HL-60 (cell line): Measurements from ENCODE around the gene KRT9.

Source experiments
- DNase-seq, 2 experiments: peaks; one replicate each; pipeline ENCODE4 v3.0.0-alpha.2; 2010 to 2020; ENCODE audit warnings: low read depth in 1 of 2, low spot score in 1 of 2
- H3K27ac ChIP-seq: fragments of 250-450 bp; sonication (Bioruptor Pico); replicated peaks from 2 replicates; pipeline ENCODE4 v1.5.1; 2020; ENCODE audit warnings: mild to moderate bottlenecking, moderate library complexity
- H3K27me3 ChIP-seq: fragments of 250-450 bp; sonication (Bioruptor Pico); 2 replicates; pipeline ENCODE4 v1.5.1; 2021; ENCODE audit warnings: mild to moderate bottlenecking, moderate library complexity; ENCODE audit not compliant: insufficient read depth, poor library complexity, severe bottlenecking
- H3K4me3 ChIP-seq: replicated peaks from 2 replicates; pipeline ENCODE4 v1.5.1; 2011; ENCODE audit warnings: mild to moderate bottlenecking, control low read depth, low read length; ENCODE audit not compliant: insufficient read depth
- GABPA ChIP-seq: IDR thresholded peaks from 2 replicates; pipeline ENCODE4 v1.6.1; 2012; ENCODE audit warnings: low read depth
- POLR2AphosphoS5 ChIP-seq: IDR thresholded peaks from 2 replicates; pipeline ENCODE4 v1.6.1; 2012; ENCODE audit warnings: low read depth
- REST ChIP-seq: IDR thresholded peaks from 2 replicates; pipeline ENCODE4 v1.6.1; 2012; ENCODE audit warnings: low read depth; ENCODE audit not compliant: insufficient replicate concordance
- SPI1 ChIP-seq: IDR thresholded peaks from 2 replicates; pipeline ENCODE4 v1.6.1; 2012; ENCODE audit warnings: low read depth, mild to moderate bottlenecking, borderline replicate concordance
- TF ChIP-seq, protein P1 (sequence below): IDR thresholded peaks from one replicate; pipeline ENCODE4 v1.5.1; 2011; ENCODE audit warnings: low read length, control low read depth, inconsistent platforms; ENCODE audit not compliant: insufficient read depth

Gene KRT9

GRCh38 chr17:41542357-41542756 is 29.5 kb downstream of the KRT9 start:
- Histone ChIP-seq H3K27ac (no peak overlapping the region), H3K27me3 (no peaks in the 10 kb centered on the region), H3K4me3 (no peak overlapping the region)
- no peak for DNase-seq
- TF ChIP-seq, protein P1, sequence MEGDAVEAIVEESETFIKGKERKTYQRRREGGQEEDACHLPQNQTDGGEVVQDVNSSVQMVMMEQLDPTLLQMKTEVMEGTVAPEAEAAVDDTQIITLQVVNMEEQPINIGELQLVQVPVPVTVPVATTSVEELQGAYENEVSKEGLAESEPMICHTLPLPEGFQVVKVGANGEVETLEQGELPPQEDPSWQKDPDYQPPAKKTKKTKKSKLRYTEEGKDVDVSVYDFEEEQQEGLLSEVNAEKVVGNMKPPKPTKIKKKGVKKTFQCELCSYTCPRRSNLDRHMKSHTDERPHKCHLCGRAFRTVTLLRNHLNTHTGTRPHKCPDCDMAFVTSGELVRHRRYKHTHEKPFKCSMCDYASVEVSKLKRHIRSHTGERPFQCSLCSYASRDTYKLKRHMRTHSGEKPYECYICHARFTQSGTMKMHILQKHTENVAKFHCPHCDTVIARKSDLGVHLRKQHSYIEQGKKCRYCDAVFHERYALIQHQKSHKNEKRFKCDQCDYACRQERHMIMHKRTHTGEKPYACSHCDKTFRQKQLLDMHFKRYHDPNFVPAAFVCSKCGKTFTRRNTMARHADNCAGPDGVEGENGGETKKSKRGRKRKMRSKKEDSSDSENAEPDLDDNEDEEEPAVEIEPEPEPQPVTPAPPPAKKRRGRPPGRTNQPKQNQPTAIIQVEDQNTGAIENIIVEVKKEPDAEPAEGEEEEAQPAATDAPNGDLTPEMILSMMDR = no peak
- TF ChIP-seq POLR2AphosphoS5 (no peak), SPI1 (no peak), GABPA (no peak), REST (no peak)

- no peak for DNase-seq
- Histone ChIP-seq H3K27me3 (peaks cover under 1% of the 10 kb centered on the region), H3K4me3 (no peak overlapping the region), H3K27ac (no peak overlapping the region)
- TF ChIP-seq SPI1 (no peak), POLR2AphosphoS5 (no peak), GABPA (no peak), REST (no peak)
- TF ChIP-seq, protein P1 = no peak
These were observed 30.8 kb downstream of the KRT9 start for GRCh38 chr17:41540921-41541625.

DNA sequence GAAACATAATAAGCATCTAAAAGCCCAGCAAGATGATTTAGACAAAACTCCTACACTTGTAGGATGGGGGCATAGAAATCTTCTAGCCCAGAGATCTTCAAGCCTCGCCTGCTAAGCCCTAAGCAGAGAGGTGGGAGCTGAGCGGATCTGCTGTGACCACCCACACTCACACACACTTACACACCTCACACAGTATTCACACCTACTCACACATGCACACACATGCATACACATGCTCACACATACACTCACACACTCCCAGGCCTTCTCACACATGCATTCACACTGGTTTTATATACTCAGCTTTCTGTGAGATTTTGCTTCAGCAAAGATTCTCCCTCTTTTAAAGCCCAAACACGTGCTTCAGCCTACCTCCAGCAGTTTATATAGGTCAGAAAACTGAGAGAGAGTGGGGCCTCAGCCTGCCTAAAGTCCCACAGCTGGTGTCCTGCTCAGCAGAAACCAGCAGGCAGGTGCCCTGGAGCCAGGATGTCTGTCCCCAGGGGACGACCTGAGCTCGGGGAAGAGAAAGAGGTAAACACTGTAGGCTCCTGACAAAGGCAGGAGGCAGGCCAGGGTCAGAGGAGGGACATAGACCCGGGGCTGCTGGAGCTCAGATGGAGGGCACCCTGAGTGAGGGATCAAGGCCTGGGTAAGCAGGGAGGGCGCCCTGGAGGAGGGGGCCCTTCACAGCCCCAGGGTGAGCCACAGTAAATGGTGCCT is 31.7 kb downstream of the KRT9 start:
- DNase-seq = no peak
- H3K27ac ChIP-seq = no peak overlapping the region
- no peak overlapping the region for H3K4me3 ChIP-seq
- H3K27me3 ChIP-seq = peaks cover 2% of the 10 kb centered on the region
- TF ChIP-seq GABPA (no peak), SPI1 (no peak), POLR2AphosphoS5 (no peak), REST (no peak)
- TF ChIP-seq, protein P1 = no peak
